Activated CD4-positive, CD25-positive, alpha-beta regulatory T cell (primary cell): ENCODE results near the gene C15orf40.
A peak's percentile ranks its signal among the peaks of the same experiment; 100 is the strongest.

Experiments
- DNase-seq, 4 experiments: peaks; one replicate each; lab custom pipeline; 2025; lab: John Stamatoyannopoulos, UW

The C15orf40 gene

DNA sequence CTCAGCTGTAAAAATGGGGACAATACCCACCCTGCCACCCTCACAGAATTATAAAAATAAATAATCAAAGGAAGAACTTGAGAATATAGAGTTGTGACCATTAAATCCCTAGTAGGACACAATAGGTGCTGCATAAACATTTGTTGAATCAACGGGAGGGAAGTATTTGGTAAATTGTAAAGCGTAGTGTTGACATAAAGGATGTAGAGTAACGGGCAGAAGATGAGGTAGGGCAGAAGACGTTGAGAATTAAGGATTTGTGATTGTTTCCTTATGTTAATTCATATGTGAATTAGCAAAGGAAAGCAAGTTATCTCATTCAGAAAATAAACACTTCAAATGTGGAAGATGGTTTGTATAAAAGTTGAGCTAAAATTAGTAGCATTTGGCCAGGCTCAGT is 18.3 kb downstream of the C15orf40 start:
- no peak for DNase-seq

DNA sequence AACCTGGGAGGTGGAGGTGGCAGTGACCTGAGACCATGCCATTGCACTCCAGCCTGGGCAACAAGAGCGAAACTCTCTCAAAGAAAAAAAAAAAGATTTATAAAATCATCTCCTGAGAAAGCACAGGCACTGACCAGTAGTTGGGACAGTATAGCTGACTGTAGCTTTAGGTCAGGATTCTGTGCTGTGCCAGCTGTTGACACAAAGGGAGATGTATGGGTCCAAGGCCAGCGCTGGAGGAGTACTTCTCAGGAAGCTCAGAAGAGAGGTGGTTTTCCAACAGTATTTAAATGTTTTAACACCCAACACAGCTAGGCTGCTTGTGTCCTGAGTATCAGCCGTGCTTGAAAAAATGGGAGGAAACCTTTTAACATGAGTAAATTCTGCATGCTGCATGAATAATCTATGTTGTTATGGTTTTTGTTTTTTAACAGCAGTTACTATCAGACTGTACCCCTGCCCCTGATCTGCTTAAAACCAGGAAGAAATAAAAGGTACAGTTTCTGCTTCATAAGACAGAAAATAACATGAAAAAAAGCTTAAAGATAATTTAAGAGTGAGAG is 18.9 kb downstream of the C15orf40 start:
- no peak for DNase-seq

DNA sequence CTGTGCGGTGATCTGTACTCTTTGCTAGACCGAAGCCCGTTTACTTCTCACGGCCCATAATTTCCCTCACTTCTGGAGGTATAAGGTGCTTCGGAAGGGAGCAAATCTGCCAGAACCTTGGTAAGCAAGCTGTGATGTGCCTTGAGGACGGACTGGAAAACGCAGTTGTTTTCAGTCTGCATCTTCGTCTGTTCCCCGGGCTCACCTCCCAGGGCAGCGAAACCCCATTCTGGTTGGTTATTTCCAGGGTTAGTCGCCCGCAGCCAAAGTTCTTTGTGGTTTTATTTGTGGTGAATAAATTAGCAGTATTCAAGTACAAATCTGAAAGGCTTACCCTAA is 25.0 kb downstream of the C15orf40 start:
- DNase-seq, result no peak

DNA sequence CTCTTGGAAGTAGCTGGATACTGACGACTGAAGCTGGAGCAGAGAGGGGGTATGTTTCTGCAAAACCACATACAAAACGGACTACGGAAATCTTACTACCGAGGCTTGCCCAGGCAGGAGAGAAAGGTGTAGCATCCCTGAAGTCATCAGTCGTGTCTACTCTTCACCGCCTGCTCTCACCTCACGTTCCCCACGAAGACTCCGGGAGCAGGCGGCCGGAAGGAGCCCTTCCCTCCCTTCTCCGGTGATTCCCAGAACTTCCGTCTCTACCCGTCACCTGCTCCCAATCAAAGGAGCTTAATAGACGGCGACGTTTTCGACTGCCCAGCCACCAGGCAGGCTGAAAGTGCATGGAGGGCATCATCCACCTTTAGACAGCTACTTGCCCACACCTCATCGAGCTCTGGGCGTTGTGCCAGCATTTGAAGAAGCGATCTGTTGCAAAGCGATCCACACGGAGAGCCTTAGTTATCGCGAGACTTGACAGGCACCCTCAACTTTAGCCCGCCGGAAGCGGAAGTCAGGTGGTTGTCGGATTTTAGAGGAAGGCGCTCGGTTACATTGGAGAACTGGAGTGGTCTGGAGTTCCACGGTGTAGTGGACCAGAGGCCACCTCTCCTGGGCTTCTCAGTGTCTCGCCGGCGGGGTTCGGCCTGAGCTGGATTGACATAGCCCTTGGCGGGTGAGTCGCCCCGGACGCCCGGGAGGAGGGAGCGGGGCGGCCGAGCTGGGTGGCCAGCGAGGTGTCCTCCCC is 25.6 kb downstream of the C15orf40 start, which contains the start of gene RAMAC:
Gene RAMAC (plus strand): TSS at position 523 of the 754 bp plus-strand sequence. CDS start 2,809 bp downstream, outside the sequence.
- peak; percentile 72 to 85 (median 80) for DNase-seq

DNA sequence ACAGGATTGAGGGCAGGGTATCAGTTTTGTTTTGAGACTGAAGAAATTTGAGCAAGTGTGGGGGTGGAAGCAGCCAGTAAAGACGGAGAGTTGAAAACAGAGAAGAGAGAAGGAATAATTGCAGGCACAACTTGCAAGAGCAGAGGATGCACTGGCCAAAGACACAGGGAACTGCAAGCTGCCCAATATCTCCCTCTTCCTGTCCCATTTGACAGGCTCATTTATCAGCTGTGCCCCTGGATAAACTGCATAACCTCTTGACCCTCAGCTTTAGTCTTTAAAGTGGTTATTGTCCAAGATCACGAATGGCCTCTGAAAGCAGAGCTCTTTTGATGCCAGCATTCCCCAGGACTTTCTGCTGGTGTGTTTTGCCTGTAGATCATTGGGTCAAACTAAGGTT is 30.5 kb downstream of the C15orf40 start:
- no peak for DNase-seq

DNA sequence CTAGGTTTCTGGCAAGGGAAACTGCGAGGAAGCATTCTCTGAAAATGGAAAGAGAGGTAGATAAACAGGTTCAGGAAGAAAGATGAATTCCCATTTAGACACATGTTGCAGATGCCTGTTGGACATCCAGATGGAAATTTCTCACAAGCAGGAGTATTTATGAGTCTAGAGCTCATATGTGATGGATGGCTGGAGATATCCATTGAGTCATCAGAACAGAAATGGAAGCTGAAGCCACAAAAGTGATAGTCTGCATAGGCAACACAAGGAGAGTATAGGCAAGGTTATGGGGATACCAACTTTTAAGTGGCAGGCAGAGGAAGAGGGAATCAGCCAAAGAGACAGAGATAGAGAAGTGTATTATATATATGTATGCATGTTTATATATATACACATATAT is 31.7 kb downstream of the C15orf40 start:
- DNase-seq, result no peak

DNA sequence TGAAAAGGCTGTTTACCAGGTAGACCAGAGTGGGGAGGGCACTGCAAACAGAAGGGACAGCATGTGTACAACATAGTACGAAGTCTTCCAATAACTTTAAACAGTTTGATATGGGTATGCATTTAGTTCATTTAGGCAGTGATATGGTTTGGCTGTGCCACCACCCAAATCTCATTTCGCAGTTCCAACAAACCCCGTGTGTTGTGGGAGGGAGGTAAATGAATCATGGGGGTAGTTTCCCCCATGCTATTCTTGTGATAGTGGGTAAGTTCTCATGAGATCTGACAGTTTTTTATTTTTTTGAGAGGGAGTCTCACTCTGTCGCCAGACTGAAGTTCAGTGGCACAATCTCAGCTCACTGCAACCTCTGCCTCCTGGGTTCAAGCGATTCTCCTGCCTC is 33.0 kb downstream of the C15orf40 start:
- no peak for DNase-seq

DNA sequence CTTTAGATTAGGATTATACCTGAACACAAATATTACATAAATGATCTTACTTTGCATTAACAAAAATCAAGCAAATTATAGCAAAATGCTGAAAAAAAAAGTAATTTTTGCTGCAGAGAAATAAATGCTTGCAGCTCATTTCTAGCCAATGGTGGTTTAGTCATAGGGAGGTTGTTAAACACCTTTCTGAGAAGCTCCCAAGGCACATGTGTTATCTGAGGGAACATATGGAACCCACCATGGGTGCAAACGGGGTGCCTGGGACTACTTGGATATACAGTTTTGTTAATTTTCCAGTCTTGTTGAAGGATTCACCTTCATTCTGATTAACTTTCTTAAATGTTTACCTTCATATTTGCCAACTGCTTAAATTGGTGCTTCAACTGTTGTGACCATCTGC is 34.4 kb downstream of the C15orf40 start:
- DNase-seq, result no peak

DNA sequence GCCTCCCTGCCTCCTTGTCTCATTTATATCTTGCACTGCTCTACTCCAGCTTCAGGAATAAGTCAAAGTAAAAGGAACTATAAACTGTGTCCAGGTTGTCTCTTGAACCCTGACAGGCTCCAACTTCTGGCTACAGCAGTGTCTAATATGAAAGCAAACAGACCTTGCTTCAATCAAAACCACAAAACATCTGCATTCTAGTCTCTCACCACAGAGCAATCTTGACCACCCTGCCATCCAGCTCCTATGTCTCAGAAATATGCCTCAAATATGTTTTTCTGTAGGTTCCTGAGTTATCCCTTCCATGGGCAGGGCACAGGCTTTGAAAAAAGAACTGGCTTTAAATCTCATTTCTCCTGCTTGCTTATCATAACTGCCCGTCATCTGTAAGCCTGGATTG is 38.4 kb downstream of the C15orf40 start:
- no peak for DNase-seq

DNA sequence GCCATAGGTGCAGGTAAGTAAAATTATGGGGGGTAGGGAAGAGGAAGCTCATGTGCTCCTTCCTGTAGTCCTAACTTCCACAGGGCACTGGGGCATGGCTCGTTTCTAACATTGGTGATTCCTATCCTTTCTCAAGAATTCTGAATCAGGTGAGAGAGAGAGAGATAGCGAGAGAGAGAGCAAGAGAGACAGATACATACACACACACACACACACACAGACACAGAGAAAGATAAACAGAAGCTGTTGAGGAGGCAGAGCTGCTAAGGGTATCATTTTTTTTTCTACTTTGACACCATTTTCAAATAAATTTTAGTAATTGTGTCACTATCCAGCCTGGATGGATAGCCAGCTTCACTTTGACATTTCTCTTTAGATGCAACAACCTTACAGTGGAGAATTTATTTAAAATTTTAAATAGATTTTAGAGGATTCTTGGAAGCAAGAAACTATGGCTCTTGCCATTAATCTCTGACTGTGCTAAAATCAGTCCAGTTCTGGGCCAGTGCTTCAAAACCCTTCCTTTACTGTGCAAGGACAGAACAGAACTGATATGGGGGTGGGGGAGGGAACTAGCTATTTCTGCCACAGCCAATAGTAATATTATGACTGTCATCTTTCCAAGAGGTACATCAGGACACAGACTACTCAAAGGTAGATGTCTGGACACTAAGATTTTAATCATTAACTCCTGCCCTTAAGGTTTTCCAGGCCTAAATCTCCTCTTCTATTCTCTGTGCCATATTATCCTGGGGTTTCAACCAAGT is 40.0 kb downstream of the C15orf40 start:
- no peak for DNase-seq

DNA sequence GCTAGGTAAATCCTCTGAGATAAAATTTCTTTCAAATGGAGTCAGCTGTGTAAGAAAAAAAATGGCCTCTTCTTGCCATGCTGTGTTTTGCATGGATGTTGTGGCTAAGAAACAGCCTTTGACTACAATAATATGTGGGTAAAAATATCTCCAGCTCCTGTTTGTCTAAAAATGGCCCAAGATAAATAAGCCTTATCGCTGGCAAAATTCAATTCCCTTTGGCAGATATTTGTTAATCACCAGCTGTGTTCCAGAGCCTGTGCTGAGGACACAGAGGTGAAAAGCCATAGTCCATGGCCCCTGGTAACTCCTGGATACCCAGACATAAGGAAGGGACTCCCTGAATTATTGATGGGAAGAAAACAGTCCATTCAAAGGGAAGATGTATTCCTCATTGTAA is 40.7 kb downstream of the C15orf40 start:
- DNase-seq, result no peak

DNA sequence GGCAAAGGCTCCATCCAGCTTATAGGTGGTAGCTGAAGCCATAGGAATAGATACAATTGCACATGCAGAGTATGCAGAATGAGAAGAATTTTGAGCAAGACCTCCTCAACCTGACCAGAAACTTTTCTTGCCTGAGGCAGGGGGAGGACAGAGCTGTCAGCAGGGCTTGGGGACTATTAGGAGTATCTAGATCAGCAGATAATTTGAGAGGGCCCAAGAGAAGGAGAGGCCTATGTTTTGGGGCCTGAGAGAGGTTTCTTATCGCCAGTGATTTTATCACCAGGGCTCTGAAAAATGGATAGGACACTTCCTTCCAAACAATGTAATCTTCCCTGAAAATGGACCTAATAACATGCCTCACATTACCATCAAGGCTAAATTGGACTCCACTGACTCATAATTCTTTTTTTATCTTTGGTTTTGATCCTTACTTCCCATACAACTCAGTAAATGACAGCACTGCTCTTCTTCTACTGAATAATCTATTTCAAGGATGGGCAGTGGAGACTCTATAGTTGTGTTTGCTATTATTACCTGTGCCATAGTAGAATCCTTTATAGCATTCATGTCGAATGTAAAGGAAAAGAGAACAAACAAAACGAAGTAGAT is 41.3 kb downstream of the C15orf40 start:
- DNase-seq, result no peak

DNA sequence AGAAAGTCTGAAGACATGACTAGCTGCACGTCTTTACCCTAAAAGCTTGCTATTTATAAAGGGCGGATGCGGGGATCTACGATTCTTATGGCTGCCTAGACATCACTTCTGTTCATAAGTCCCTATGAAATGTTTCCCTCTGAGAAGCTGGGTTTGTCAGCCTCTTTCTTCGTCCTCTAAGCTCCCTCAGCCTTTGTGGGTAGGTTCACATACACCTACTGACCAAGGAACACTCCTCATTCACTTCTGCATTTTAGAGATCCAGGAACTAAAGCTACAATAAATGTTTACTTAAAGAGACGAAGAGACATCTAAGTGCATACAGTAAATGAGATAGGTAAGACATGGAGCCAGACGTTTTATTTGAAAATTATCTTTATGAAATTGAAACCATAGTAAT is 42.1 kb downstream of the C15orf40 start:
- no peak for DNase-seq

DNA sequence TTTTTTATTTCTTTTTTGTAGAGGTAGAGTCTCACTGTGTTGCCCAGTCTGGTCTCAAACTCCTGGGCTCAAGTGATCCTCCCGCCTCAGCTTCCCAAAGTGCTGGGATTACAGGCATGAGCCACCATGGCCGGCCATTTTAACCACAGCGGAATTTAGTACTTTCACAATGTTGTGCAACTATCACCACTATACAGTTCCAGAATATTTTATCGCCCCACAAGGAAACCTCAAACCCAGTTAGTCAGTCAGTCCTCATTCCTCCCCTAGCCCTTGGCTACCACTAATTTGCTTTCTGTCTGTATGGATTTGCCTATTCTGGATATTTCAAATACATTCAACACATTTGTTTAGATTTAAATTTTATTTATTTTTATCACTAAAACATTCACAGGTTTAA is 43.4 kb downstream of the C15orf40 start:
- no peak for DNase-seq

DNA sequence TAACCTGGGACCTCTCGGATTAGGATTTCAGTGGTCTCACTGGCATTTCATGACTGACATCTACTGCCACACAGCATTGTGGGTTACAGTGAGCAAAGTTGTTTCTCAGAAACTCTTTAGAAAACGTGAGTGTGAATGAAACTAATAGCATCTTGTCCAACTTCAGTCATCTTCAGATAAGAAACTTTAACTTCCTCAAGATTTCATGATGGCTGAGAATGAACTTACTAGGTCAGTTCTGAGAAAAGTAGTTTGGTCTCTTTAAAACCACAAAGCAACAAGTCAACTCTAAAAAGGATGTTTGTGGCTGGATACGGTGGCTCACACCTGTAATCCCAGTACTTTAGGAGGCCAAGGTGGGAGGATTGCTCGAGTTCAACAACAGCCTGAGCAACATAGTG is 44.8 kb downstream of the C15orf40 start:
- DNase-seq, result no peak

DNA sequence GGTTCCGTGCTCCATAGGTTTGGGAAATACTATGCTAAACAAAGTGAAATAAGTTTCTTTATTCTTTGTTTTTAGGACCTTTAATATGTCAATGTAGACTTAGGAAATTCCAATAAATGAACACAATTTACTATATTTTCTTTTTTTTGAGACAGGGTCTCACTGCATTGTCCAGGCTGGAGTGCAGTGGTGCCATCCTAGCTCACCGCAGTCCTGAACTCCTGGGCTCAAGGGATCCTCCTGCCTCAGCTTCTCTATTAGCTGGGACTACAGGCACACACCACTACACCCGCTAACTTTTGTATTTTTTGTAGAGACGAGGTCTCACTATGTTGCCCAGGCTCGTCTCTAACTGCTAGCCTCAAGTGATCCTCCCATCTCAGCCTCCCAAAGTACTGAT is 46.5 kb downstream of the C15orf40 start:
- no peak for DNase-seq

DNA sequence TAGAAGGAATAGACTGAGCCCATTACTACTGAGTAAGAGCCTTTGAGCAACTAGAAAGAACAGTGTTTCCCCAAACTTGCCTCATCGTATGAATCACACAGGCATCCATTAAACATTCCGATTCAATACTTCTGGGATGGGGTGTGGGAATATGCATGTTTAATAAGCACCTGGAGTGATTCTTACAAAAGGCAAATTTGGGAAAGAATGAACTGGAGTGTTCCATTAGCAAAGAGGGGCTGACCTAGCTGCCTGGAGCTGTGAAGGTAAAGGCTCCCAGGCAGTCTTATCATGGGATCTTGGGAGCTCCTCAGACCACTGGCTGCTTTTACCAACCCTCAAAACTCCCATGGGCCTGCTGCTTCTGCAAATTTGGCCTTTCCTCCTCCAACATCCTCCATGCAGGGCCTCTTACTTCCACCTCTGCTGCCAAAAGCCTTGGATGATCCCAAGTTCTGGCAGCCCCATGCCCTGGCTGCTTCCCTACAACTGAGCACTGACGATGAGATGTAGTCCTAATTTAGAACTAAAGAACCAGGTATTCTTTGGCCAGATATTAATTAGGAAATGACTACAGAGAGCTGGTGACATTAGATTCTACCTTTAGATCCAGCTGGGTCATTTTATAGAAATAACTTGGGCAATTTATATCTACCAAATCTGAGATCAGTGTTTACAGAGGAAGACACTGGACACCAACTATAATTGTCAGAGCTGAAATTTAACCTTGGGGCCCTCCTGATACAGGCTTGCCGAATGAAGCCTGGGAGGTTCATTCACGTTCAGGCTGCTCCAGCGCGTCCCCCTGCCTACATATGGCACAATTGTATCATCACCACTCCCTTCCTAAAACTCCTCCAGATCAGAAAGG is 47.7 kb downstream of the C15orf40 start:
- DNase-seq, result no peak

DNA sequence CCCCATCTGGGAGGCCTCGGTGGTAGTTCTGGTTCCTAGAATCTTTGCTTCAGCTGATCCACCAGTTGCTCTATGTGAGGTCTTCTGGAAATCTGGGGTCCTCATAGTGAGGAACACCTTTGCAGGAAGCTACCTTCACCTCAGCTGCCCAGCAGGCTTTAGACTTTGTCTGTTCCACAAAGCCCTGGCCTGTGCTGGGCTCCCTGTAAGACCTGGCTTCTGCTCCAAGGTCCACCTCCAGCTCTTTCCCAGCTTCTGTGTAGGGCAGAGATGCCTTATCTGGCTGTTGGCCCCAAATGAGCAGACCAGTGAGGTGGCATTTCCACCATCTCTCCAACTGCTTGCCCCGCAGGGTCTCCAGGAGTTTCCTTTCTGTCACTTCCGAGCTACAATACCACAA is 50.7 kb downstream of the C15orf40 start:
- no peak for DNase-seq

DNA sequence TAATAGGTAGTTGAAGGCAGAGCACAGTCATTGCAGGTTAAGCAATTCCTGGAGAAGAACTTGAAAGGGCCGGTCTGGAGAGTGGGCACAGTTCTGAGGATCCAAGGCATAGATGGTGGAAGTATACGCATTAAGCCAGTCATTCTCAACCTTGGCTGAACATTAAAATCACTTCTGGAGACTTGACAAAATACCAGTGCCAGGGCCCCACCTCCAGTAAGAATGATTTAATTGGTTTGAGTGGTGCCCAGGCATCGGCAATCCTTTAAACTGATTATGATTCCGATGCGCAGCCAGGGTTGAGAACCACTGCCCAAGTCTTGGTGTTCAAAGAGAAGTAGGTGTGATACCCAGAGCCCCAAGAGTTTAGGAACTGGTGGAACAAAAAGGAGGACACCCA is 52.0 kb downstream of the C15orf40 start:
- DNase-seq, result no peak

DNA sequence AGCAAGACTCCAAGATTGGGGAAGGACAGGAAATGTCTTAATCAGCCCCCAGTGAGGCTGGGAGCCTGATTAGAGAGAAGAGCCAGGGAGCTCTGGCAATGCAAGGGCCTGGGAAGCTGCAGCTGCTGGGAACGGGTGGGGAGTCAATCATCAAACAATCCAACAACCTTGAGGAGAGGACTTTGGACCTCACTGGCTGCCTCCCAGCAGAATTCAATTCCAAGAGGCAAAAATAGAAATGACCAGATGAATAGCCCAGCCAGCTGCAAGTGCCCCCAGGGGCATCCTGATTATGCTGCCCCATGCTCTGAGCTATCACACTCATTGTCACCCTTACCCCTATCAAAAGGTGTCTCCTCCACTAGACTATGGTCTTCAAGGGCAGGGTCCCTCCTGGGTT is 52.8 kb downstream of the C15orf40 start:
- DNase-seq, result no peak

DNA sequence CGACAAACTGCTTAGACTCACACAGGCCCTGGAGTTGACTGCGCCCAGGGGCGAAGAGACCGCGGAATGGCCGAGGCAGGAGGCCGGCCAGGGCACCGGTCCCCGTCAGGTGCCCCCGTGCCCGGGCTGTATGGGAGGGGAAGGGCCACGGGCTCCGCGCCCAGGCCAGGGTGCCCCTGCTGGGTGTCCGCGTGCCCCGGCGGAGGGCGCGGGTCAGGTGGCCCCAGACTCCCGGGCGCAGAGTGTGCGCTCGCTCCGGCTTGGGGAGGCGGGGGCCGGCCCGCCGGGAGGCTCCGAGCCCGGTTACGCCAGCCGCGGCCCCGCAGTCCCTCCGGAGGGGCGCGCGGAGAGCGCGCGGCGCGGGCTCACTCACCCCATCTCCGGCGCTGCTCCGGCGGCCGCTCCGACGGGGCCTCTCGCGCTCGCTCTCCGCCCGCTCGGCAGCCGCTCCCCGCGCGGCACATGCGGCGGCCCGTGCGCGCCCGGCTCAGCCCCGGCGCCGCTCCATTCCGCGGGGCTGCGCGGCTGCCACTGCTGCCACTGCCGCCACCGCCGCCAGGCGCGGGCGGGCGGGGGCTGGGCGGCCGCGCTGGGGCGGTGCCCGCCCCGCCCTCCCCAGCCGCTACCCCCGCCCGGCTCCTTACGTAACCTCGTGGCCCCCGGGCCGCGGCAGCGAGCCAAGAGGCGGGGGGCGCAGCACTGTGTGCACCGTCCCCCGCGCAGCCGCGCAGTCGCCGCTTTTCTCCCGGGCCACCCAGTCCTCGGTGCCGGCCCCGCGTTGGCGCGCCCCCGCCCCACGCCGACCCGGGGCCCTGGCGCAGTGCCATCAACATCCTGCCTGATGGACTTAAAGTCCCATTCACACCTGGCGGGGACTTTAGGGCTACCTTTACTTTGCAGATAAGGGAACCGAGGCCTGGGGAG is 59.0 kb downstream of the C15orf40 start, which contains the start of gene HOMER2:
Gene HOMER2 (minus strand): TSS at position 563 of the 924 bp plus-strand sequence. CDS start 185 bp downstream, at position 378.
- DNase-seq, result no peak
